NCI-H526 (cell line): Measurements from ENCODE around the gene JAG2.
"Not testable (repeated sequence)": the region's sequence is repeated elsewhere in the genome, so short reads cannot be mapped to it uniquely, and the experiment has no call there.

Experiments used
- DNase-seq, 2 experiments: peaks; one replicate each; lab custom pipeline; 2025; lab: John Stamatoyannopoulos, UW

Gene JAG2

GRCh38 chr14:105117710-105118385 is 50.7 kb downstream of the JAG2 start:
- DNase-seq = no peak

GRCh38 chr14:105117257-105117646 is 51.3 kb downstream of the JAG2 start:
- DNase-seq = no peak

- DNase-seq = peak; percentile 48 to 77
Observed at GRCh38 chr14:105116451-105117256, 51.9 kb downstream of the JAG2 start.

- DNase-seq = not testable (repeated sequence)
Observed at GRCh38 chr14:105109243-105109642, 59.3 kb downstream of the JAG2 start.

- no peak for DNase-seq
Observed at GRCh38 chr14:105108516-105108864, 60.1 kb downstream of the JAG2 start.

- no peak for DNase-seq
Observed at GRCh38 chr14:105107781-105108515, 60.6 kb downstream of the JAG2 start.

GRCh38 chr14:105107351-105107750 is 61.2 kb downstream of the JAG2 start:
- DNase-seq = no peak

GRCh38 chr14:105105158-105105557 is 63.4 kb downstream of the JAG2 start:
- DNase-seq = no peak

GRCh38 chr14:105102893-105103292 is 65.7 kb downstream of the JAG2 start:
- no peak for DNase-seq

GRCh38 chr14:105102361-105102870 is 66.2 kb downstream of the JAG2 start:
- no peak for DNase-seq

GRCh38 chr14:105100910-105101309 is 67.7 kb downstream of the JAG2 start:
- DNase-seq = no peak

- DNase-seq = no peak
Observed at GRCh38 chr14:105099778-105100177, 68.8 kb downstream of the JAG2 start.

GRCh38 chr14:105098316-105098715 is 70.3 kb downstream of the JAG2 start:
- no peak for DNase-seq

GRCh38 chr14:105097794-105098127 is 70.8 kb downstream of the JAG2 start:
- no peak for DNase-seq

- no peak for DNase-seq
Observed at GRCh38 chr14:105096206-105096875, 72.2 kb downstream of the JAG2 start.

- no peak for DNase-seq
Observed at GRCh38 chr14:105095236-105095805, 73.3 kb downstream of the JAG2 start.

- DNase-seq = no peak
Observed at GRCh38 chr14:105094193-105094907, 74.2 kb downstream of the JAG2 start.

- DNase-seq = peak; percentile 47 to 94
Observed at GRCh38 chr14:105093431-105094192, 75.0 kb downstream of the JAG2 start.

GRCh38 chr14:105093038-105093430 is 75.5 kb downstream of the JAG2 start:
- peak in 1 of 2 experiments; percentile 71 for DNase-seq
